HK-2 (cell line): ENCODE measurements around the gene GFI1.
"Not testable (repeated sequence)": the region's sequence is repeated elsewhere in the genome, so short reads cannot be mapped to it uniquely, and the experiment has no call there.

Source experiments
- DNase-seq: peaks from one replicate; pipeline ENCODE4 v3.0.0-alpha.2; 2018; ENCODE audit not compliant: unreplicated experiment

GFI1 gene

DNA sequence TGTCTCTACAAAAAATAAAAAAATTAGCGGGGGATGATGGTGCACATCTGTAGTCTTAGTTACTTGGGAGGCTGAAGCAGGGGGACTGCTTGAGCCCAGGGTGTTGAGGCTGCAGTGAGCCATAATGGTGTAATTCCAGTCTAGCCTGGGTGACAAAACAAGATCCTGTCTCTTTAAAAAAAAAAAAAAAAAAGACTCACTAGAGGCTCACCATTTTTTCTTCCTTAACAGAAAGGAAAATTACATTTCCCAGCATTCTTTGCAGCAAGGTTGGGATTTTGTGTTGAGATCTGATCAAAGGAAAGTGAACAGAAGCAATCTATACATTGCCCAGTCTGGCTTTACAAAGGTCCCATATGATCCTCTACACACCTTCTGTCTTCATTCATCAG is 21.5 kb downstream of the GFI1 start:
- DNase-seq, result no peak

DNA sequence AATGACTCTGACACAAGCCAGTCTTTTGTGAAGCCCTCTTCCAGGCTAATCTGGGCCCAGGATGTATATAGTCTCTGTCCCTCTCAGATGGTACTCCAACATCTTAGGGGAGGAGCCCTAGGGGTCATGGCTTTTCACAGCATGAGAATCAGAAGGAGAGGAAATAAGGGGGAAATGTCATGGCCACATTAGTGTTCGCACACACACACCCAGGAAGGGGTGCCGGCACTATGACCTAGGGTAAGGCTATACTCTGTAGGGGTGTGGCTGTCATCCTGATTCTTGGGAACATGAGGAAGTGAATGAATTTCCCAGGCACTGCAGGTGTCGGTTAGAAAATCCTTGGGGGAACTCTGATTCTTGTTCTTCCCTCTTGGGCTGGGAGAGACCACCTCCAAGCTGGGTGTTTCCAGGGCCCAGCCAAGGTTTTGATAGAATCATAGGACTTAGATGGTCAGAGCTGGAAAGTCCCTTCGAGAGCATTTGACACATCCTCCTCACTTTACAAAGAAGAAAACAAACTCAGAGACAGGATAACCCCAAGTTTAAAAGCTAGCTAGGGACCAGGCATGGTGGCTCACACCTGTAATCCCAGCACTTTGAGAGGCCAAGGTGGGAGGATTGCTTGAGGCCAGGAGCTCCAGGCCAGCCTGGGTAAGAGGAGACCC is 22.0 kb downstream of the GFI1 start:
- DNase-seq, result no peak

DNA sequence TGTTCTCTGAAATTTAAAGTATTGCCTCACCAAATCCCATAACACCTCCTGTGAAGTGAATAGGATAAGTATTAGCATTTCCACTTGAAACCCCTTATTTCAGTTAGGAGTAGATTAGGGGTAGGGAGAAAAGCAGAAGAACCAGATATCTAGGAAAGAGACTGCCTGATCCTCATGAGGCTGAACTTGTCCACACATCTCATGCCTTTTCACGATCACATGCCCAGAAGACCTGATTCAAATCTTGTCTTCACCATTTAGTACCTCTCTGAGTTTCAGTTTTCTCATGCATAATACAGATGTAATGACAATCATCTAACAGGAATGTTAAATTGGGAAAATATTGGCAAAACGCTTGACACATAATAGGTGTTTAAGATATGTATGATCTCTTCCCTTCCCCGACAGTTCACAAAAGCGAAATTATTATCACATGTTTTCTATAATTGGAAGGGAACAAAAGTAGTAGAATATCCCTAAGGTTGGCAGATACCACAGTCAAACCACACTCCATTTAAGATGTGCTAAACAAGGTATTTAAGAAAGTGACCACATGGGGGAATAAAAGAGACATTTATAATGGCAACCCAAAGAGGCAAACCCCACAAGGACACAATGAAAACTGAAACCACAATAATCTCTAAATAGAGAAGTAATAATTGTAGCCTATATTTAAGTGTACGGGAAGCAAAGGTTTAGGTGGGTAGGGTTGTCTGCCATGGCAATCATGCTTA is 25.2 kb downstream of the GFI1 start:
- DNase-seq, result no peak

DNA sequence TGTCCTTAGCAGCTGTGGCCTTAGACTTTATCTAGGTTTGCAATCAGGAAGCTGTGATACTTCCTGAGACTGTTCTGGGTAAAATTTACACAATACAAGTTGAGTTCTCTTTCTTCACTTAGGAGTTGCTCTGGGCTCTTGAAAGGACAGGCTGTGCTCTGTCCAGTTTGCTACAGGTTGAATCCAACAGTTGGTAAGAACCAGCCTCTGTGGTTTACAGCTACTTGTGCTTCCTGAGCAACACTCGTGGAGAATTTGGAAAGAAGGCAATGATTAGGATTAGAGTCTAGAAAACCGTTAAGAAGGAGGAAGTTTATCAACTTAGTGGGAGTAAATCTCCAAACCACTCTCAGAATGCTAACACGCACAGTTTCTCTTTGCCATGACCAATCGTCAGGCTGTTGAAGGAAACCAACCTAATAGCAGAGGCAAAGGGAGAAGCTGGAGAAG is 26.8 kb downstream of the GFI1 start:
- no peak for DNase-seq

DNA sequence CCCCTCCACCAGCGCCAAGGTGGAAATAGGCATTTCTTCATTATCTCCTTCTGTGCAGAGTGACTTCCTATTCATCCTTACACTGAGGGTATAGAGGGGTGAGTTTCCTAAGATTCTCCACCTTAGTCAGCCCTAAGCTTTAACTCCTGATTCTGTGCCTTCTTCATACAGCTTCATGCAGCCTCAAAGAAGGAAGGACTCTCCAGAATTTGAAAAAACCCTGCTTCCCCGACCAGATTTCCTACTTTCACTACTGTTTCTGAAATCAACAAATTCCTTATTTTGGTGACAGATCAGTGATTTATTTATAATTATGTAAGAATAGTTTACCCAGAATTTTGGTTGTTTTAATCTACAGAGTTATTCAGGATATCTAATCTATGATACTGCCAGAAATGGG is 28.6 kb downstream of the GFI1 start:
- no peak for DNase-seq

DNA sequence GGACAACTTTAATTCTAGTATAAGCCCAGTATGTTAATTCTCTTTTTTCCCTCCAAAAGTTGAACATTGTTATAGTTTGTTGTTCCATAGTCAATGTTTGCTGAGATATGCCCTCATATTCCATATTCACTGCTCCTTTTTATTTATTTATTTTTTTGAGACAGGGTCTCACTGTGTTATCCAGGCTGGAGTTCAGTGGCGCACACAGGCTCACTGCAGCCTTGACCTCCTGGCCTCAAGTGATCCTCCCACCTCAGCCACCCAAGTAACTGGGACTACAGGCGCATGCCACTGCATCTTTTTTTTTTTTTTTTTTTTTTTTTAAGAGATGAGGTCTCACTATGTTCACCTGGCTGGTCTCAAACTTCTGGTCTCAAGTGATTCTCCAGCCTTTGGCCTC is 38.7 kb downstream of the GFI1 start:
- no peak for DNase-seq

DNA sequence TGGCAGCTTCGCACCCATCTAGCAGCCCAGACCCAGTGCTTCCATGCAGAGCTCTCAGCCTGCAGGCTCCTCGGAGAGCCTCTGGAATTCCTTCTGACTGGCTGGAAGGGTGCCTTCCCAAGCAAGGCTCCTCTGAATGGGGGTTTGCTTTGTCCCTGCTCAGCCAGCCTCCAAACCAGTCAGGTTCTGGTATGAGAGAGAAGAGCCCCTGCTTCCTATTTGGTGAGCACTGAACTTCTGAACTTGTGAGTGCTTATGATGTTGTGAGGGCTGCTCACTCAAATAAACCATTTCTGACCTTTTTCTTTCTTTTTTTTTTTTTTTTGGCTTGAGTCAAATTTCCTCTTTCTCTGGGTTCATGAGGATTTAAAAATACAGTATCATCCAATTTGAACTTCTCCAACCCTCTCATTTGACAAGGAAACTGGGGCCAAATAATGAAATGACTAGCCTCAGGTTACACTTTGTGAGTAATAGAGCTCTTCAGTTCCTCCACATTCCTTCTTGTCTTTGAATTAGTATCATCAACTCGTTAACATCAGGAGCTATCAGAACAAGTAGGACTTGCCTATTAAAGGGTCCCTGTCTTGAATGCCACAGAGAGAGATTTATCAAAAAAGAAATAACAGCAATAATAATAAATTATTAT is 39.6 kb downstream of the GFI1 start:
- no peak for DNase-seq

DNA sequence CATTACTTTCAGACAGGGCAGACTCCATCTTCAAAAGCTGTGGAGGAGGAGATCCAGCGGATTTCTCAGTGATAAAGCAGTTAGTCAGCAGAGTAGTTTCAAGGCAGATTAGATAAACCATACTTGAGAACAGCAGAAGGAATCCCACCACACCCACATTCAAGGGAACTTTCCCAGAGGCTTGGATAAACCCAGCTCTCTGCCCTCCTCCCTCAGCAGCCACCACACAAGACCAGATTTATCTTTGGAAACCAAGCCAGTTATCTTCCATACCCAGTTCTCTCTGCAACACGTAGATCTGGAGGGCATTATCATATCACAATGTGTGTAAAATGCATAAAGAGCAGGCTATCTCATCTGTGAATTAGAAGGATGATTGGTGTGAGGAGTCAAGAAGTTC is 40.2 kb downstream of the GFI1 start:
- no peak for DNase-seq

DNA sequence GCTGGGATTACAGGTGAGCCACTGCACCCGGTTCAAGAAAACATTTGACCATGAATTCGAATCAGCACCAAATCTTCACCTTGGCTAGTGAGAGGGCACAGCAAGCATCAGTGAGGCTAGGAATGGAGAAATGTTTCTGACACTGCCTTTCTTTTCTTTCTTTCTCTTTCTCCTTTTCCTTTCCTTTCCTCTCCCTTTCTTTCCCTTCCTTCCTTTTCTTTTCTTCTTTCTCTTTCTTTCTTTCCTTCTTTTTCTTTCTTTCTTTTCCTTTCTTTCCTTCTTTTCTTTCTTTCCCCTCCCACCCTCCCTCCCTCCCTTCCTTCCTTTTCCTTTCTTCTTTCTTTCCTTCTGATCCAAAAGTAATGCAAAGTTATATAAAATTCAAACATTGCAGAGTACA is 40.9 kb downstream of the GFI1 start:
- DNase-seq, result no peak

DNA sequence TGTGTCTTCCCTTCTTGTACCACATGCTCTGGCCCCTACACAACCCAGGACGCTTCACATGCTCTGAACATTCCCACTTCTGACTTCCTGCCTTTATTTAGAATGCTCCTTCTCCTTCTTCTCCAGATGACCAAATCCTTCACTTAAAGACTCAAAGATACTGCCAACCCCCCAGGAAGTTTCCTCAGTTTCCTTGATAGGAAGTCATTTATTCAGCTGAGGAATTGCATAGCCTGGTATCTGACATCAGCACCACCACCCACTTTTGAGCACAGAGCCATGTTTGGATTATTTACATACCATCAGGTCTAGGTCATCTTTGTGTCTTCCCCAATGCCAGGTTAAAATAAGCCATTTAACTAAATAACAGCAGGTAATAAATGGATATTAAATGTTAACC is 42.4 kb downstream of the GFI1 start:
- DNase-seq, result no peak

DNA sequence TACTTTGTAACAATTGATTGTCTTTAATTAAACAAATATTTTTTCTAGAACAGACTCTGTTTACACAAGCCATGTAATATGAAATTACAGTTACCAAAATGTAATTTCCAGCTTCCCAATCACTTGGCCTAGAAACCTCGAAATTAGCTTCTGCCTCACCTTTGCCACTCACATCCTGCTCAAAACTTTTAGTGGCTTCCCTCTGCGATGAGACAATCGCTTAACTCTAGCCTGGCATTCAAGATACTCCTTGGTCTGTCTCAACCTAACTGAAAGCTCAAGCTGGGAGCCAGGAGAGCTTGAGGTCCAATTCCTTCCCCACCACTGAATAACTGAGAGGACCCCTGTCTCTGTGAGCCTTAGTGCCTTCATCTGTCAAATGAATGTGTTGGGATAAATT is 42.8 kb downstream of the GFI1 start:
- DNase-seq, result no peak

DNA sequence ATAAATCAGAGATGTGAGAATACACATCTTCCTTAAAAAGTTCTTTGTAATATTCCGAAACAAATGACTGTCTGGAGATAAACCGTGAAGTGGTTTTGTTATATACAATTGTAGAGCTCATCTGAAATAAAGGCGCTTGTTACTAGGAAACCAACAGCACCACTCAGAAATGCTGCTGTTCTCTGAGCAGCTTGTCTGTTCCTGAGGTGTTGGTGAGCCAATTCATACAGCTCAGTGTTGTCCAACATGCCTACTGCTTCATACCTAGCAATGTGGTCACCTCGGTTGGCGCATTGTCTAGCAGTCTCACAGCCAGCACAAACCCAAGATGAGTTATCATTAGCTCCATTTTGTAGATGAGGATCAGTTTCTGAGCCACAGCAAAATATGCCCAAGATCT is 44.4 kb downstream of the GFI1 start:
- DNase-seq, result no peak

DNA sequence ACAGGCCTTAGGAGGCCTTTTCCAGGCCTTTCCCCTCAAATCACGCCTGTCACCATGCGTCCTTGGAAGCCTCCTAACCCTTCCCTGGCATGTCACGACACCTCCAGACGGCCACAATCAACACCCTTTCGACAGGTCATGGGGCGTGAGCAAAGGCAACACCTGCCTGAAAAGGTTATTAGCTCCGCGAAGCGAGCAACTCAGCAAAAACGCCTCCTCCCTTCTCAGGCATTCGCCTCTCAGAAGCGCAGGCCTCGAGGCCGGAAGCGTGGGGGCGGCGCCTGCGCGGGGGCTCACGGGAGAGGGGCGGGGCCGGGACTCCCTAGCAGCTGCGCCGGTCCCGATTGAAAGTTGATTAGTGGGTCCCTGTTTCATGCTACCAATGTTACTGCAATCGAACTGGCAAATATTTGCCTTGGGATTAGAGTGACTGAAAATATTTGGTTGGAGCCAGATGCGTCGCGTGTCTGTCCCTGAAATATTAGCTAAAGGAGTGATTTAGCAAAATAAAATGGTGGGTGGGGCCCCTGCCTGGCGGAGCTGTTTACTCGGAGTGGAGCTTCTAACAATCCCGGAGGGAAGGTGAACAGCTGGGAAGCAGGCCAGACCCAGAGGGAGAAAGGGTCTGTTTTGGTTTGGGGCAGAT is 44.9 kb downstream of the GFI1 start:
- DNase-seq, result no peak

DNA sequence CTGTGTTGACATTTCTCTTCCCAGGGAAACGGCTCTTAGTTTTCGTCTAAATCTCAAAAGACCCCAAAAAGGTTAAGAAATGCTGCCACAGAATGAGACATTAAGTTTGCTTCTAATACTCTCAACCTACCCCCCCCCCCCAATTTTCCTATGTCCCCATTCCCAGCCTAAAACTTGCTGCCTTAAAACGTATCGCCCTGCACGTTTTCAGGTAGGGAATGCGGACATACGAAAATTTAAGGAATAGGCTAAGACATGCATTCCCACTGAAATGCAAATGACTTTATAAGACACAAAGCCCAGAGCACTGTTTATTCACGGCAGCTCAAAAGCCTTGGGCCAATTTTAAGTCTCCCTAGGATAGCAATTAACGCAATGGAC is 45.4 kb downstream of the GFI1 start:
- DNase-seq, result no peak

DNA sequence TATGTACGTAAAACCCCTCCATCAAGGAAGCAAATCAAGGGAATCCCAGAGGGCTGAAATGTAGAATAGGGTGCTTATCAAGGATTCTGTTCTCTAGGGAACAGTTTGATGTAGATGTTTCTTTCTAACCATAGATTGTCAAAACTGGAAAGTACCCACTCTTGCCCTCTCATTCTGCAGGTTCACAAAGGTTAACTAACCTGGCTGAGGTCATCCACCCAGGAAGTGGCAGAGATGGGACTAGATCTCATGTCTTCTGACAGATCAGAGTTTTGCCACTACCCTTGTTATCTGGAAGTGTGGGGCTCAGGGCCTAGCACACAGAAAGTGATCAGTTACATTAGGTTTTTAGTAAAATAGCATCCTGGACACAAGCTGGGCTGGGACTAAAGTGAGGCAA is 47.4 kb downstream of the GFI1 start:
- no peak for DNase-seq

DNA sequence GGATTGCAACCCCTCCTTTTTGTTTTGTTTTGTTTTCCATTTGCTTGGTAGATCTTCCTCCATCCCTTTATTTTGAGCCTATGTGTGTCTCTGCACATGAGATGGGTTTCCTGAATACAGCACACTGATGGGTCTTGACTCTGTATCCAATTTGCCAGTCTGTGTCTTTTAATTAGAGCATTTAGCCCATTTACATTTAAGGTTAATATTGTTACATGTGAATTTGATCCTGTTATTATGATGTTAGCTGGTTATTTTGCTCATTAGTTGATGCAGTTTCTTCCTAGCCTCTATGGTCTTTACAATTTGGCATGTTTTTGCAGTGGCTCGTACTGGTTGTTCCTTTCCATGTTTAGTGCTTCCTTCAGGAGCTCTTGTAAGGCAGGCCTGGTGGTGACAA is 52.2 kb downstream of the GFI1 start:
- DNase-seq, result not testable (repeated sequence)

DNA sequence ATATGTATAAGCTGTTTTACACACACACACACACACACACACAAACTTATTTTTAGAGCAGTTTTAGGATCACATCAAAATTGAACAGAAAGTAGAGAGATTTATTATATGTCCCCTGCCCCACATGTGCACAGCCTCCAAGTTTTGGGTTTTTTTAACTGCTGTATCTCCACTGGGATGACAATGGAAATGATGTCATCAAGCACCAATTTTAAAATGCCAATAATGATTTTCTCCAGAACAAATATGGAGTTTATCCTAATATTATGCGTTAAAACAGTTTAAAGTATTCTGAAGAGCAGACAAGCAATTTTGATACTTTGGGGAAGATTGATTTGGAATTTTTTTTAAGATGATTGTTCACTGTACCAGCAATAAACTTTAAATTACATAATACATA is 56.7 kb downstream of the GFI1 start:
- no peak for DNase-seq

DNA sequence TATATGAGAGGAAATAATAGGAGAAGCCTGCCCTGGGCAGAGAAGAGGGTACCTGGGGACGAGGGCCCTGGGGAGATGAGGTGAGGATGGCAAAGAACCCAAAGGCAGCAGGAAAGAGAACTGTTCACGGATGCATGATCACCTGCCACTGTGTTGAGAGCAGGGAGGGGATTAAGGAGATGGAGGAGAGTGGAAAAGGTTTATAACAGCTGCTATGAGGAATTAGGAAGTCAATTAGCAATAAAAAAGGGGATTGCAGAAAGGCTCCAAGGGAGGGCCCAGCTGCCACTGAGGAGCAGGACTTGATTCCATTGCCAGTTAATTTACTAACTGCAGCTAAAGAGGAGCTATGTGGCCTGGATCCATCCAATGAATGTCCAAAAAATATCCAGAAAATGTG is 61.1 kb downstream of the GFI1 start:
- no peak for DNase-seq
